EL (cell line): ENCODE data around the gene CDK5RAP3.
A peak's percentile ranks its signal among the peaks of the same experiment; 100 is the strongest.
"Not testable (repeated sequence)": the region's sequence is repeated elsewhere in the genome, so short reads cannot be mapped to it uniquely, and the experiment has no call there.

Experiments
- DNase-seq: peaks from one replicate; pipeline ENCODE4 v3.0.0-alpha.2; 2016

Gene CDK5RAP3

DNA sequence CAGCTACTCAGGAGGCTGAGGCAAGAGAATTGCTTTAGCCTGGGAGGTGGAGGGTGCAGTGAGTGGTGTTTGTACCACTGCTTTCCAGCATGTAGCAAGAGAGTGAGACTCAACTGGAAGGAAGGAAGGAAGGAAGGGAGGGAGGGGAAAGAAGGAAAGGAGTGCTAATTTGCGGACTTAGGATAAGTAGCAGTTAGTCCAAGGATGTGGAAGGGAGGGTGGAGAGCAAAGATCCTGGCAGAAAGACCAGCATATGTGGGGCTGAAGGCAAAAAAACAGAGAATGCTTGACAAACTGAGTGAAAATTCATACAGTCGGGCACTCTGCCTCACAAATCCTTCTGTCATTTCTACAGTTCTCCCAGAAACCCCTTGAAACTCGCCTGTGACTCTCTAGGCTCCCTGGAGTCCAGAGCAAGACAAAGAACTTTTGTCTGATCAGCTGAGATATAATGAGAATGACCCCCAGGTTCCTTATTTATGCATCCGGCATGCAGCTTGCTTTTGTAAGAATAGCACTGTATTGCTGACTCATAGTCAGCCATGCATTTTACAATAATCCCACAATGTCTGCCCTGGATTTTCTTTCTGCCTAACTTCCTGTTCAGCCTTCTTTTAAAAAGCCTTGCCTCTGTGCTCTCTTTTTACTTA is 31.5 kb downstream of the CDK5RAP3 start:
- DNase-seq, result peak; percentile 72

DNA sequence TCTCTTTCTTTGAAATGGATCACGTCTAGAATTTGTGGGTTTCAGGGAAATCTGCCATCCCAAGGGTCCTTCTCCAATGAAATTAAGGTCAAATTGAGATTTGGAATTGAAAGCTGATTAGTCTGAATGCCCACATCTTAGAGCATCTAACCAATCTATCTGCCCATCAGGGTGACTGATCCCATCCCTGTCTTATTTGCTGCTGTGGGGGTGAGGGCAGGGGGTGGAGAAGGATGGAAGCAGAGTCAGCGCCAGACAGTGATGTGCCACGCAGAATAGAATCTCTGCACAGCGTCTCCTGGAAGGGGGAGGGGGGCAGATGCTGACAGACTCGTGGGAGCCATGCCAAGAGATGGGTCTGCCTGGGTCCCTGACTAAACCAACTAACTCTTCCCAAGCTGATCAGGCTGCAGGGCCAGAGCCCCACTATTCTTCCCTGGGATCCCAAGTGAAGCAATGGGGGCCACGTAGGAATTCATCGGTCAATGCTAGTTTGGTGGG is 32.1 kb downstream of the CDK5RAP3 start:
- DNase-seq, result no peak

DNA sequence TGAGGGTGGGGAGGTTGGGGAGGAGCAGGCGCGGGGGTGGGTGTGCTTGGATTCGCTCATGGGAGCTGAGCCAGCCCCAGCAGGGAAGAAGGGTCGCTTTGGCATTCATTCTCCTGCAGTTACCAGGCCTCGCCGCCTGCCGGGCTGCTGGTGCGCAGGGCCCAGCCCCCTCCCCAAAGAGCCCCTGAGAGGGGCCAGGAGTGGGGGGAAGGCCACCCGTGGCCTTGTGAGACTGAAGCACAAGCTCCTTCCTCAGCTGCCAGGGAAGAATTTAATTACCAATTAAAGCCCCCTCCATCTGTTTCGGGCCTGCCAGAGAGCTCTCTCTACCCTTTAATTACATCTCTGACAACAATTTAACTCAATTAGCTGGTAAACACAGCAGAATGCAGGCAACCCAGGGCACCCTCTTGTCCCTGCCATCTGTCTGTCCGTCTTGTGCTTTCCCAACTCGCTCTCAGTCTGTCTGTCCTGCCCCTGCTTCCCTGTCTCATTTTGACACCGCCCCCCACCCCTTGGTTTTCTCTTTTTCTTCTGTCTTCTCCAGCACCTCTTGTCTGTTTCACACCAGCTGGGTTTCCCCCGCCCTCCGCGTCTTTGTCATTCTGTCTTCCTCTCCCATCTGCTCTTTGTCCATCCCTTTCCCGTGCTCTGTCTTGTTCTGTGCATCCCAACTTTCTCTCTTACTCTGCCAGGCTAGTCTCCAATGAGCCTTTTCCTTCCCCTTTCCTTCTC is 32.7 kb downstream of the CDK5RAP3 start:
- DNase-seq, result no peak

DNA sequence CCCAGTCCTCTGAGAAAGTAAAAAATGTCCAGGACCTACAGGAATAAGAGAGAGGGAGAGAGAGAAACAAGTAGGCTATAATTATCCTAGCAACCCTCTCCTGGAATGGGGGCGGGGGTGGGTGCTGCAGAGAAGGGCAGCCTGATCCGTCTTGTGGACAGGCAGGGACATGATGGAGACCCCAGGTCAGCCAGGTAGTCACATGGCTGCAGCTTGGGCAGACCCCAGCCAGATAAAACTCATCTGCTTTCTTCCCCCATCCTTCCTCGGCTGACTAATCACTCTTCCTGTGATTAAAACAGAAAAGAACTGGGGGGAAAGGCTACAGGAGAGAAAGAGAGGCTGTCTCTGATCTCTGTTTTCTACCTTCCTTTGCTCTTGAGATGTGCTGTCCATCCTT is 34.1 kb downstream of the CDK5RAP3 start:
- DNase-seq, result no peak

DNA sequence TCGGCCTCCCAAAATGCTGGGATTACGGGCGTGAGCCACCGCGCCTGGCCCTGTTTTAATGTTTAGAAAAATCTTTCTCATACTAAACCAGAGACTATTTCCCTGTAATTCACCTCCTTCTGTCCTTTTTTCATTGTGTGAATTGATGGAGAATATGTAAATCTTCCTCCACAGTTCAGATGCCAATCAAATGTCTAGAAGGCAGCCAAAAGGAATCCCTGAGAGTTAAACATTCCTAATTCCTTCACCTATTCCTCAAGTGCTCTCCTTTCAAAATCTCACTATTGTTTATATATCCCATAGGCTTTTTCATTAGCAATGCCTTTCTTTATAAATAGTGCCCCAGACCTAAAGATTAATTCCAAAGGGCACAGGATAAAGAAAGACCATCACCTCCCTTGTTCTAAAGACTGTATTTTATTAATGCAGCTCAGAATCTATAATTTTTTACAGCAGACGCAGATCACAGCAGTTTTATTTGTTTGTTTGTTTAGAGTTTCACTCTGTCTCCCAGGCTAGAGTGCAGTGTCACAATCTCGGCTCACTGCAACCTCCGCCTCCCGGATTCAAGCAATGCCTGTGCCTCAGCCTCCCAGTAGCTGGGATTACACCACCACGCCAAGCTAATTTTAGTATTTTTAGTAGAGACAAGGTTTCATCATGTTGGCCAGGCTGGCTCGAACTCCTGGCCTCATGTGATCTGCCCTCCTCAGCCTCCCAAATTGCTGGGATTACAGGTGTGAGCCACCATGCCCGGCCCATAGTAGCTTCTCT is 36.2 kb downstream of the CDK5RAP3 start:
- no peak for DNase-seq

DNA sequence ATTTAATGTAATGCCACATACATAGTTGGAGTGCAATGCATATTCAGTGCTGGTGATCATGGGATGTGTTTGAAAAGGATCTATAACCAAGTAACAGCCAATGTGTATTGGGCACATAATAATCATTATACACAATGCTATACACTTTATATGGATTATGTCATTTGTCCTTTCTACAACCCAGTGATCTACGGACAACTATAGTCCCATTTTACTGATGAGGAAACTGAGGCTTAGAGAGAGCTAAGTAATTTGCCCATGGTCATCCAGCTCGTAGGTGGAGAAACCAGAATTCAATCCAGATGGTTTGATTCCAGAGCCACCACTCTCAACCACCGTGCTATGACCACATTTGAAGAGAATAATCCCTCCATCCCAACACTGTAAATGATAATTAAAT is 39.3 kb downstream of the CDK5RAP3 start:
- DNase-seq, result no peak

DNA sequence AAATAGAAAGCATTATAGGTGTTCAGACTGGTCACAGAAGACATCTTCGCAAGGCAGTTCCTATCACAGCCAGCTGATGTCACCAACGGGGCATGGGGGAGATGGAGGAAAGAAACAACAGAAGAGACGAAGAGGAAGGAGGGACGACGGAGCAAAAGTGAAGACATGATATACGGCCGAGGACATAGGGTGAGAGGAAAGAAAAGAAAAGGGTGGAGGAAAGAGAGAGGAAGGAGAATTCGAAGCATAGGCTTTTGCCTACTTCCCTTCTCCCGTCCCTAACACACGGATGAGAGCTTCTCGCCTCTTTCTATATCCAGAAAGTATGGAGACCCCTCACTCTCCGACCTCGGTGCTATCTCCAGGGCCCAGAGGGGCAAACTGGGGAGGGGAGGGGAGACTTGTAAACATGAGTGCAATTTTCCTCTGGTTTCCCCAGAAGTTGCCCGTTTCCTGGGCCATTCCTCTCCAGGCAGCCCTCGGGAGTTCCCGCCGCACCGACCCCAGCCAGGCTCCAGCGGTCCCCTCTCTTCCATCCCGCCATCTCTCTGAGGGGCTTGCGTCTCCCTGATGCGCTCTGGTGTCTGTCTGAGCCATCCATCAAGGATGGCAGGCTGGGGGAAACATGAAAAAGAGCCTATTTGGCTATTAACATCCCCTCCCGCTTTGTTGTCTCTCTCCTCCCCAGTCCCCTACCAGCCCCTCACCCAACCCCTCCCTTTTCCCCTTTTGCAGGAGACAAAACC is 40.7 kb downstream of the CDK5RAP3 start:
- peak; percentile 71 for DNase-seq

DNA sequence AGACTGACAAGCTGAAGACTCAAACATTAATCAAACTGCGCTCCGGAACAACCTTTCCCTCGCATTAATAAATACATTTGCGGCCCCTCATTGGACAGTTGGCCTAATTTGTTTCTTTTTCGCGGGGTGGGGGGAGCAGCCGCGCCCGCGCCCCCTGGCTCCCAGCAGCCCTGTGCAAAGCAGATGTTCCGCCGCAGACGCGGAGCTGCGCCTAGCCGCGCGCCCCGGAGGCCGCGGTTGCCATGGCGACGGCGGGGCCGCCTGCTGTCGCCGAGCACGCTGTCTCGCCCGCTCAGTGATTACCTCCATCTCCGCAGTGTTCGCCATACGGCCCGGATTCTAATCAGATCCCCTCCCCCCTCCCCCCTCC is 41.2 kb downstream of the CDK5RAP3 start:
- DNase-seq, result peak; percentile 50

DNA sequence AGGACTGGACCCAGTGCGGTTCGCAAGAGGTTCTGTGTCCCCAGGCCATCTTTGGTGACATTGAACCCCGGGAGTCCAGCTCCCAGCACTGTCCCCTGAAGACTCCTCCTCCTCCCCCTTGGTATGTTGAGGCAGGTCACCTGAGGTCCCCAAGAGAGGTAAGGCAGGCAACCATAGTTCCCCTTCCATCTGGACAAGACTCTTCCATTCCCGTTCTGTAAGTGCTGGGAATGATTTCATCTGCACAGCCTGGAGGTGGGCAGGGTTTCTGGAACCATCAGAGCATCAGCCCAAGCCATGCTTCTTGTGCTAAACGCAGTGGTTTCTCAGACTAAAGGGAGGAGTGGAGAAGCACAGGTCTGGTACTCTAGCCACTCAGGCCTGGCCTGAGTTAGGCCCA is 41.7 kb downstream of the CDK5RAP3 start:
- no peak for DNase-seq

DNA sequence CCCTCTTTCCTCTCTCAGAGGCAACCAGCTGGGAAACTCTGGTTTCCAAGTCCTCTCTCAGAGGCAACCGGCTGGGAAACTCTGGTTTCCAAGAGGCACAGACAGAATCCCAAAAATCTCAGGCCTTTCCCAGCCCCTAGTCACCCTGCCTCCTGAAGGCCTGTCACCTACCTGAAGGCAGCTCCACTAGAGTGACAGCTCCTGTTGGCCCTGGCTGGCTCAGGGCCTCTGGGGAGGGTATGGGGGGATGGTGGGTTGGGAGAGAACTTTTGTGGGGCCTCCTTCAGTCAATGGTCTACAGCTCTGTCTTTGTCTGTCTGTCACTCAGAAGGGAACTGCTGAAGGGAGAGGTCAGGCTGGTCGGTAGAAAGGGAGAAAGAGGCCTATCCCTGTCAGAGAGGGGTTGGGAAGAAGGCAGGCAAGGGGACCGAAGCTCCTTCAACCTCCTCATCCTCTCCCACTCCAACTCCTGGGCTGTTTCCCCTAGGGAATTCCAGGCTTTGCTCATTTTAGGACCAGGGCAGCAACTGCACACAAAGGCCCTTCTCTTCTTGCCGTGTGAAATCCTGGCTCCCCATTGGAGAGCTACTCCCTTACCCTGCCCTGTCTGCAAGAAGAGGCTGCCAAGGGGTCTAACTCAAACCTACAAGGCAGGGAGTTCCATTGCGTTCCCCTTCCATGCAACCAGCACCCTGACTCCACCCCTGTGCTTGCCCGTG is 43.1 kb downstream of the CDK5RAP3 start:
- DNase-seq, result no peak

DNA sequence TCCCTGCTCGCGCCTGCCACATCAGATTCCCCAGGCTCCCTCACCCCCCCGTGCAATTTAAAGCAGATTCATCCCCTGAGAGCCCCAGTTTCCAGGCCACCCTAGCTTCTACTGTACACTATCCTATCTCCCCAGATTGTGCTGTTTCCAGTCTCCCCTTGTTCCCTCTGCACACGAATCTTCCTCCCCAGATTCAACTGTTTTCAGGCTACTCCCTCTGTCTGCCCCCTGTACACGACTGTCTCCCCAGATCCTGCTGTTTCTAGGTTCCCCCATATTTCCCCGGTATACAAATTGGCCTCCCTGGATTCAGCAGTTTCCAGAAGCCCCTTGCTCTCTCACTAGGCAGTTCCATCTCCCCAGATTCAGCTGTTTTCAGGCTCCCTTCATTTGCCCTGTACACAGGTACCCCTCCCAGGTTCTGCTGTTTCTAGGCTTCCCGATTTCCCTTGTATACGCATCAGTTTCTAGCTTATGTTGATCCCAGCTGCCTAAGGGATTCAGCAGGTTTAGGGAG is 43.7 kb downstream of the CDK5RAP3 start:
- DNase-seq, result no peak

DNA sequence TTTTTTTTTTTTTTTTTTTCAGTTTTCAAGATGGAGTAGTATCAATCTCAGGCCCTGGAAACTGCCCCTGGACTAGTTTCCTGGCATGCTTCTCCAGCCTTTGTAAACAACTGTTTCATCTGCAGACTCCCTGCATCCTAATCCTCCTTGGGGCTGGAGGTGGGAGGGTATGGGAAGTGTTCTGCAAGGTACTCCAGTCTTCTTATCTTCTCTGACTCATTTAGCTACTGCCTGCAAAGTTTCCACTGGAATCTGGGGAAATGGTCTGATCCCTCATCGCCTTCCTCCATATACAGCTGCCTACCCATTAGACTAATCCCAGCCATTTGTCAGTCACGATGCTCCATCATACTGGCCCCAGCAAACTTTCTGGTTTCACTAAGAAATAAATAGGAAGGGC is 45.2 kb downstream of the CDK5RAP3 start:
- no peak for DNase-seq

DNA sequence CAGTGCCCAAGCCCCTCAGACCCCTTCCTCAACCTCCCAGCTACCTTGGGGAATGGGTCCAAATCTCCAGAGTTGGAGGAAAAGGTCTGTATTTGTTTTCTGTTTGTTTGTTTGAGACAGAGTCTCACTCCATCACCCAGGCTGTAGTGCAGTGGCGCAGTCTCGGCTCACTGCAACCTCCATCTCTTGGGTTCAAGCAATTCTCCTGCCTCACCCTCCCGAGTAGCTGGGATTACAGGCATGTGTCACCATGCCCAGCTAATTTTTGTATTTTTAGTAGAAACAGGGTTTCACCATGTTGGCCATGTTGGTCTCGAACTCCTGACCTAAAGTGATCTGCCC is 46.9 kb downstream of the CDK5RAP3 start:
- not testable (repeated sequence) for DNase-seq

DNA sequence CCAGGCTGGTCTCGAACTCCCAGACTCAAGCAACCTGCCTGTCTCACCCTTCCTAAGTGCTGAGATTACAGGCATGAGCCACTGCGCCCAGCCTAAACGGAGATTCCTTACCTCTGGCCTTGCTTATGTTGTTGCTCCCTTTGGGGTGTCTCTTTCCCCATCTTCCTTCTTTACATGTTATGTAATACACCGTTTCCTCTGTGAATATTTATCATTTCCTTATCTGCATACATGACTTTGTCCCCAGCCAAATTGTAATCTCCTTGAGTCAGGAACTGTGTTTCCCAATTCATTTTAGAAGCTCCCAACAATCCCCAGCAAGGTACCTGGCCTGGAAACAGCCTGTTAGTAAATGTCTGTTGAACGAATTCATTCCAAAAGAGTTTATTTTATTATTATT is 51.0 kb downstream of the CDK5RAP3 start:
- no peak for DNase-seq

DNA sequence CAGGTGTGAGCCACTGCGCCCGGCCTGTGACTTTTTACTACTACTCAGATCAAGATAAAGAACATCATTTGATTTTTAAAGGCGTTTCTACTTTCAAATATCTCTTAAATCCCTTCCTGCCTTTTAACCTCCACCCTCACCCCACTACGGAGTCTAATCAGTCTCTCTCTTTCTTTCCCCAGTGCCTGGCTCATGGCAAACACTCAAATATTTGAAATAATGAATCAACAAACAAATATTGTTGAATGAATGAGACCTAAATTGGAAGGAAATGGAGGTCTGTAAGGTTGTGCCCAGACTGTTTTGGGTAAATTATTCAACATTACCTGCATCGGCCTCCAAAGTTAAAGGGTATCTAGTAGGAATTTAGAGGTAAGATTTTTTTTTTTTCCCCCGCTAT is 52.0 kb downstream of the CDK5RAP3 start:
- no peak for DNase-seq

DNA sequence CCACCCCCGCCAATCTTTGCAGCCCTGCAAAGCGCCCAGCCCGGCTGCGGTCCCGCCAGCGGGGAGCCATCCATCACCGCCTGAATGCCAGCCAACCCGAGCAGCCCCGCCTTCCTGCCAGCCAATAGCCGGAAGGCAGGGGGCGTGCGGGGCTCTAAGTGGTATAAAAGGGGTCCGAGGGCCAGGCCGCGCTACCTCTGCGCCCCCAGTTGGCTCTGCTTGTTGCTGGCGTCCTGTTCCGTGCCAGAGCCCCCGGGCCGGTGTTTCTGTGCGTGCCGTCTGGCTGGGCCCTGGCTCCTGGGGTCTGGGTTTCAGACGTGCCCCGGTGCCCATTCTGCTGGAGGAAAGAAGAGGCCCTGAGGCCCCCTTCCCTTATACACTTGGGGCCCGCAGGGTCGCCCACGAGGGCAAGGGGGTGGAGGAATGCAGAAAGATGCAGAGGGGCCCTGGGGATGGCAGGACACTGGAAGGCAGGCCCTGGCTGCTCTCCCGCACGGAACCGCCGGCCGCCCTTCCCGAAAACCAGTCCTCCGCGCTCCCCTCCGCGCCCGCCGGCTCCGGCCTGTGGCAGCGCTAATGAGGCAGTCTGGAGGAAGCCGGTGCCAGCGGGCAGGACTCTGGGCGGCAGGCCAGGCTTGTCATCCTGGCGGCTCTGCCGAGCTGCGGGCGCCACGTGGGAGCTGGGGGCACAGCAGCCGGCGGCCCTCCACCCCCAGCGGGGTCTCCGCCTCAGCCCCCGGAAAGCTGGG is 52.7 kb downstream of the CDK5RAP3 start:
- peak; percentile 82 for DNase-seq

DNA sequence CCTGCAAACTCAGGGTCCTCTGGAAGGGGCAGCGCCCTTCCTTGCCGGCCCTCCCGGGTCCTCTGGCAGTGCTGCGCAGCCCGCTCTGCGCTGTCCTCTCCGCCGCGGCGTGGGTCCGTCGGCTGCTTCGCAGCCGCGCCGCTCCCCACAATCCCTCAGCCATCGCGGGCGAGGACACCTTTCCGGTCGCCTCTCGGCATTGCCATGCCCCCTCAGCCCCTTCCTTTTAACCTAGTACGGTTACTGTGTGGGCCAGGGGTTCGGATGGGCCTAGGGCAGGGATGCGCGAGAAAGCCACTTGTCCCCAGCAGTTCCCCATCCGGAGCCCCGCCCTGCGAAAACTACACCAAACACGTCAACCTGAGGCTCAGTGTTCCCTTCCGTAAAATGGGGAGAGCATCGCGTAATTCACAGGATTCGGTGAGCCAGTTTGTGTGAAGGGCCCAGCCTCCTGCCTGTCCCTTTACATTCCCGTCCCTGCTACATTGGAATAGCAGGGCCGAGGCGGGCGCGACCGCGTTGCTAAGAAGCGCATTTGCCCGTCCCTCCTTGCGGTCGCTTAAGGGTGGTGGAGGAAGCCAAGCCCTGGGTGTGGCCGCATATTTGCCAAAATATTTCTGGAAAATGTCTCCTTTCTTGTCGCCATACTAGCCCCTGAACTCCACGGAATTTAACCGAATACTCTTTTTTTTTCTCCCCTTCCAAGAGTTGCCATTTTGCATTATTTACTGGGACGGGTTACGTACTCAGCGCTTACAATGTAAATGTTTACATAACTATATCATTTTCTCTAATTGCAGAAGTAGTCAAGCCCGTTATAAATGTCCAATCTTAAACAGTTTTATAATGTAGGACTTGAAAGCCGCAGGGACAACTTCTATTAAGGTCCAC is 53.5 kb downstream of the CDK5RAP3 start:
- peak; percentile 67 for DNase-seq

DNA sequence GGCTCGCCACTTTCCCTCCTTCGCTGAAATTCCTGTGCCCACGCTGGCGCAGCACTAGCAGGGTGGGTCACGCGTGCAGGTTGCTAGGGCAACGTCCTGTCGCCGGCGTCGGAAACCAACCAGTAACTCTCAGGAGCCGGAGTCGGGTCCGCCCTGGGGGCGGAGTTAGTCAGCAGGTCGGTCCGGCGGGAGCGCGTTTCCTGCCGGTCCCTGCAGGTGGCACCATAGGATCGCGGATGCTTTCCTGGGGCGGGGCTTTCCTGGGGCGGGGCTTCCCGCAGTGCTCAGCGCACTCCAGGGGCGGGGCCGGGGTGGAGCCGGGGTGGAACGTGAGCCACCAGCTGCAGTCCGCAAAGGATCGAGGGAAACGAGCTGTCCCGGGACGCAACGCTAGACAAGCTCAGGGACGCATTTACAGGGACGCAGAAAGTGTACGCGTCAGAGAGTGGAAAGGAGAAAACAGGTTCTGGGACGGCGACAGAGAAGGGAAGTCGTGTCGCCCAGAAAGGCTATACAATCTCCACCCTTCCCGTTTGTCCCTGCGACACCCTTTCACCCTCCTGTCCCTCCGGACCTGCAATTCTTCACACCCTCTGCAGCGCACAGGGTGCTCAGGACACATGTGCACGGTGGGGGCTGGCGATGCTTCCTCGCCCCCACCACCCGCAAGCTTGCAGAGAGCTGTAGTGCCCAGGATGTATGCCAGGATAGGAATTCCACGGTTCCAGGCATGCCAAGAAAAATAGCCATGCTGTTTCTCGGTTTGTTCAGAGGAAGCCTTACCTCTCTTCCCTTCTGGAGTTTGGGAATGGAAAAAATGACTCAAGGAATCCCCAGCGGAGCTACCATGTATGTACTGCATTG is 54.4 kb downstream of the CDK5RAP3 start:
- peak; percentile 96 for DNase-seq

DNA sequence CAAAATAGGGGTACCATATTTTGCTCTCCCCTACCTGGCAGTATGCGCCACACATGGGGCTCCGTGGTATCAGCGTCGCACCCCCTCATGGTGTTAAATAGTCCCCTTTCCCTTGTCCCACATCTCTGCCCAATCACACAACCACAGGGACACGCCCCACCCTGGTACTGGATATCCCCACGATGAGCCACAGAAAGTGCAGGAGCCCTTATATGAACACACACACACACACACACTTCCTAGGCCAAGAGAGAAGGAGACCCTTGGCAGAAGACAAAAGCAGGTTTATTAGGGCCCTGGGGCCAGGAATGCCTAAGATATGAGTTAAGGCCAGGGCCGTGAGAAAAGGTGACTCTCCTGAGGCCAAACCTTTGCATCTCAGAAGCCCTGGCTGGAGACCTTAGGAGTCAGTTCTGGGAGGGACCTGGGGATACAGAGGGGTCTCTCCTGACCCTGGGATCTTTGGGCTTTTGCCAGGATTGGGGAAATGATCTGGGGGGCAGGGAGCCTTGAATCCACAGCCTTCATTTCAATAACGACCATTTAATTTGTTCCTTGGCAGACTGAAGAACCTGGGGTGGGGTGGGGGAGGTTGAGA is 55.1 kb downstream of the CDK5RAP3 start:
- peak; percentile 61 for DNase-seq
